Vagina (tissue), 2 donors: ENCODE data around the gene HYDIN.

Experiments
- POLR2A ChIP-seq, 2 donors: fragments of 450-650 bp; IDR thresholded peaks; one replicate each; pipeline ENCODE4 v1.6.1; 2017; ENCODE audit warnings: antibody characterized with exemption in 2 of 2, mild to moderate bottlenecking in 2 of 2, moderate library complexity in 2 of 2
- POLR2AphosphoS5 ChIP-seq, 2 donors: sonication (generic); formaldehyde crosslinking; IDR thresholded peaks; one replicate each; pipeline ENCODE4 v1.9.0; 2017; ENCODE audit warnings: antibody characterized with exemption in 2 of 2, mild to moderate bottlenecking in 2 of 2, low read depth in 1 of 2; ENCODE audit not compliant: insufficient read depth in 1 of 2
- TF ChIP-seq, protein P1 (sequence below), 3 experiments: fragments of 450-650 bp in 2 of 3; fragments of 200-600 bp in 1 of 3; sonication (generic) in 1 of 3; IDR thresholded peaks; one replicate each; pipeline ENCODE4 v1.5.1; 2017 to 2019; ENCODE audit warnings: antibody characterized with exemption in 3 of 3, mild to moderate bottlenecking in 2 of 3, moderate library complexity in 2 of 3

DNA sequence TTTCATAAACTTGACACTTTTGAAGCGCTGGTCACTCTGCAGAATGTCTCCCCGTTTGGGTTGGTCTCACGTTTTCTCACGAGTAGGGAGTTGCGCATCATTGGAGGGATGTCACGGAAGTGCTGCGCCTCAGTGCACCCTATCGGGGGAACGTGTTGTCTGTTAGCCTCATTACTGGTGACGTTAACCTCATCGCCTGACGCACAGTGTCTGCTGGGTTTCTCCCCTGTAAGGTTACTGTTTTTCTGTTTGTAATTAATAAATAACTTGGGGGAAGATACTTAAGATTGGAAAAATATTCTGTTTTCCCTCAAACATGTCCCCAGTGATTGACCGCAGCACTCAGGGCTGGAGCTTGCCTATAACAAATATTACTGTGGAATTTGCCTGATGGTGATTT lies 456.3 kb downstream of the HYDIN start:
- TF ChIP-seq POLR2AphosphoS5 (IDR thresholded peaks at IDR 0.05; ENCODE audit: insufficient read depth in 1 of 2, low read depth in 1 of 2) (no peak), POLR2A (IDR thresholded peaks at IDR 0.05) (no peak)
- TF ChIP-seq, protein P1, sequence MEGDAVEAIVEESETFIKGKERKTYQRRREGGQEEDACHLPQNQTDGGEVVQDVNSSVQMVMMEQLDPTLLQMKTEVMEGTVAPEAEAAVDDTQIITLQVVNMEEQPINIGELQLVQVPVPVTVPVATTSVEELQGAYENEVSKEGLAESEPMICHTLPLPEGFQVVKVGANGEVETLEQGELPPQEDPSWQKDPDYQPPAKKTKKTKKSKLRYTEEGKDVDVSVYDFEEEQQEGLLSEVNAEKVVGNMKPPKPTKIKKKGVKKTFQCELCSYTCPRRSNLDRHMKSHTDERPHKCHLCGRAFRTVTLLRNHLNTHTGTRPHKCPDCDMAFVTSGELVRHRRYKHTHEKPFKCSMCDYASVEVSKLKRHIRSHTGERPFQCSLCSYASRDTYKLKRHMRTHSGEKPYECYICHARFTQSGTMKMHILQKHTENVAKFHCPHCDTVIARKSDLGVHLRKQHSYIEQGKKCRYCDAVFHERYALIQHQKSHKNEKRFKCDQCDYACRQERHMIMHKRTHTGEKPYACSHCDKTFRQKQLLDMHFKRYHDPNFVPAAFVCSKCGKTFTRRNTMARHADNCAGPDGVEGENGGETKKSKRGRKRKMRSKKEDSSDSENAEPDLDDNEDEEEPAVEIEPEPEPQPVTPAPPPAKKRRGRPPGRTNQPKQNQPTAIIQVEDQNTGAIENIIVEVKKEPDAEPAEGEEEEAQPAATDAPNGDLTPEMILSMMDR (IDR thresholded peaks at IDR 0.05) = no peak
